K562 (cell line): ENCODE data around the gene CAPZB. TPM values are rescaled to one million over a fixed set of nuclear protein-coding genes. Genes with fewer than 3 reads are reported as not detected.

Source experiments
- ARNT ChIP-seq, 2 experiments: fragments of 450-650 bp; IDR thresholded peaks; 2 replicates each; pipeline ENCODE4 v1.6.1; 2016; ENCODE audit warnings: mild to moderate bottlenecking in 1 of 2
- BRCA1 ChIP-seq, 2 experiments: fragments of 450-650 bp in 1 of 2; sonication (generic) in 1 of 2; formaldehyde crosslinking in 1 of 2; IDR thresholded peaks; 2 replicates each; pipeline versions ENCODE4 v1.5.0 to v1.6.1; 2017 to 2020; ENCODE audit warnings: mild to moderate bottlenecking in 1 of 2, missing genetic modification reagents in 1 of 2
- CAMTA2 ChIP-seq: fragments of 250-450 bp; sonication (Bioruptor Pico); conservative IDR thresholded peaks from 2 replicates; pipeline ENCODE4 v1.5.1; 2022
- CBX3 ChIP-seq, 2 experiments: IDR thresholded peaks; 1 replicate in 1 of 2; 2 replicates in 1 of 2; pipeline ENCODE4 v1.6.1; 2012; ENCODE audit warnings: inconsistent platforms in 2 of 2, low read length in 2 of 2, borderline replicate concordance in 1 of 2, control low read depth in 1 of 2
- CREB3 ChIP-seq: fragments of 450-650 bp; conservative IDR thresholded peaks from 2 replicates; pipeline ENCODE4 v1.6.1; 2016; ENCODE audit warnings: missing genetic modification characterization, low read depth, mild to moderate bottlenecking, missing compliant biosample characterization, moderate library complexity
- CSDE1 ChIP-seq, 2 experiments: fragments of 450-650 bp; IDR thresholded peaks; 2 replicates each; pipeline ENCODE4 v1.6.1; 2016; ENCODE audit warnings: mild to moderate bottlenecking in 1 of 2
- ELF2 ChIP-seq: fragments of 250-450 bp; sonication (Bioruptor Pico); IDR thresholded peaks from 2 replicates; pipeline ENCODE4 v1.5.0; 2021; ENCODE audit warnings: mild to moderate bottlenecking
- ELF4 ChIP-seq: fragments of 450-650 bp; formaldehyde crosslinking; IDR thresholded peaks from 2 replicates; pipeline ENCODE4 v1.4.0; 2022; ENCODE audit warnings: missing genetic modification characterization
- FOXO4 ChIP-seq: fragments of 450-650 bp; formaldehyde crosslinking; IDR thresholded peaks from 2 replicates; pipeline ENCODE4 v1.4.0; 2020; ENCODE audit warnings: mild to moderate bottlenecking, moderate library complexity
- KAT8 ChIP-seq: fragments of 450-650 bp; IDR thresholded peaks from 2 replicates; pipeline ENCODE4 v1.6.1; 2016; ENCODE audit warnings: low read depth, mild to moderate bottlenecking
- KLF1 ChIP-seq: fragments of 450-650 bp; IDR thresholded peaks from 2 replicates; pipeline ENCODE4 v1.6.1; 2016; ENCODE audit warnings: missing genetic modification characterization, missing compliant biosample characterization
- NONO ChIP-seq, 2 experiments: fragments of 200-400 bp in 1 of 2; fragments of 450-650 bp in 1 of 2; formaldehyde crosslinking in 1 of 2; IDR thresholded peaks; 2 replicates each; pipeline ENCODE4 v1.6.1; 2017; ENCODE audit warnings: low read depth in 2 of 2, mild to moderate bottlenecking in 2 of 2, moderate library complexity in 2 of 2, low read length in 1 of 2
- NR1H2 ChIP-seq: sonication (generic); formaldehyde crosslinking; IDR thresholded peaks from 2 replicates; pipeline ENCODE4 v1.4.0; 2020; ENCODE audit warnings: mild to moderate bottlenecking, missing genetic modification reagents
- PYGO2 ChIP-seq: fragments of 450-650 bp; IDR thresholded peaks from 2 replicates; pipeline ENCODE4 v1.6.1; 2016; ENCODE audit warnings: mild to moderate bottlenecking, missing genetic modification characterization, moderate library complexity, missing compliant biosample characterization
- RBM22 ChIP-seq: fragments of 200-400 bp; formaldehyde crosslinking; IDR thresholded peaks from 2 replicates; pipeline ENCODE4 v1.6.1; 2018; ENCODE audit warnings: low read length, low read depth; ENCODE audit not compliant: poor library complexity, severe bottlenecking
- SIN3B ChIP-seq: fragments of 450-650 bp; IDR thresholded peaks from 2 replicates; pipeline ENCODE4 v1.6.1; 2017; ENCODE audit warnings: low read depth, mild to moderate bottlenecking, moderate library complexity
- SMARCA5 ChIP-seq: fragments of 450-650 bp; IDR thresholded peaks from 2 replicates; pipeline ENCODE4 v1.6.1; 2016
- STAT5A ChIP-seq: IDR thresholded peaks from 2 replicates; pipeline ENCODE4 v1.6.1; 2012; ENCODE audit warnings: low read length, inconsistent platforms, borderline replicate concordance
- WHSC1 ChIP-seq: IDR thresholded peaks from one replicate; pipeline ENCODE4 v1.6.1; 2012; ENCODE audit warnings: low read length, control low read depth, inconsistent platforms
- XRCC4 ChIP-seq: IDR thresholded peaks from one replicate; pipeline ENCODE4 v1.6.1; 2011; ENCODE audit not compliant: insufficient read depth, insufficient read length; ENCODE audit errors: extremely low read depth
- ZNF197 ChIP-seq: fragments of 200-800 bp; sonication (Bioruptor generic); IDR thresholded peaks from 2 replicates; pipeline ENCODE4 v1.6.1; 2016; ENCODE audit warnings: low read depth, missing genetic modification characterization, missing compliant biosample characterization
- ZNF3 ChIP-seq: fragments of 250-450 bp; sonication (Bioruptor Pico); IDR thresholded peaks from 2 replicates; pipeline ENCODE4 v1.5.0; 2021; ENCODE audit warnings: mild to moderate bottlenecking, moderate library complexity
- polyA plus RNA-seq, 8 experiments: library from polyadenylated mRNA; depleted of rRNA in 4 of 8; stranded (reverse) in 5 of 8; unstranded in 3 of 8; fragments of >200 nt; fragmentation: Nextera tagmentation in 2 of 8; fragmentation: Illumina TruSeq in 1 of 8; extraction: Ambion mirVana in 2 of 8; extraction: Trizol in 1 of 8; gene quantifications; 2 replicates each; pipeline versions ENCODE4 v1.2.1 to v1.2.3, GENCODE V29; 2011 to 2014; ENCODE audit warnings: inconsistent platforms in 1 of 8, missing spikeins in 1 of 8
- total RNA-seq, 7 experiments: library from RNA; depleted of rRNA in 6 of 7; stranded (reverse); fragments of >200 nt in 6 of 7; fragmentation: Illumina TruSeq in 2 of 7; extraction: Trizol in 2 of 7; gene quantifications; 2 replicates each; pipeline versions ENCODE4 v1.2.1 to v1.2.3, GENCODE V29; 2011 to 2021; ENCODE audit warnings: low replicate concordance in 1 of 7

Gene CAPZB
- total and polyA plus RNA-seq, 9 of the 15 experiments (the other 6 are each of a cell fraction or from before 2014, with no cell fraction given), result 57.6 to 297 (median 125) TPM

GRCh38 chr1:19407494-19408096 is 77.7 kb downstream of the CAPZB start (continued):
- TF ChIP-seq PYGO2 (tag), result no peak
- peak; percentile 39; the same call in 1 of the 2 replicates for TF ChIP-seq STAT5A
- 0 out of 4 replicates have a peak, but pooled peaks of 1 of the 2 experiments have one; percentile 30 for TF ChIP-seq NONO (IDR thresholded peaks at IDR 0.05; ENCODE audit: low read depth in 2 of 2, low read length in 1 of 2)
- no peak for TF ChIP-seq ZNF197 (CRISPR knock-in tag)
- TF ChIP-seq NR1H2, result no peak
- no peak for TF ChIP-seq SMARCA5
- no peak for TF ChIP-seq ZNF3 (CRISPR knock-in tag)
- no peak for TF ChIP-seq RBM22
- TF ChIP-seq CSDE1 (IDR thresholded peaks at IDR 0.05), result no peak
- no peak for TF ChIP-seq KLF1 (tag)
- TF ChIP-seq BRCA1 (IDR thresholded peaks at IDR 0.05), result no peak
- no peak for TF ChIP-seq BRCA1 (CRISPR knock-in tag; IDR thresholded peaks at IDR 0.05)
- TF ChIP-seq ELF4 (CRISPR knock-in tag), result no peak
- no peak for TF ChIP-seq CREB3 (tag)
- no peak for TF ChIP-seq ELF2
- TF ChIP-seq CBX3 (IDR thresholded peaks at IDR 0.05; ENCODE audit: borderline replicate concordance in 1 of 2, low read length in 2 of 2), result no peak
- no peak for TF ChIP-seq XRCC4
- TF ChIP-seq SIN3B, result no peak
- TF ChIP-seq KAT8, result no peak
- no peak for TF ChIP-seq WHSC1
- no peak for TF ChIP-seq CAMTA2 (CRISPR knock-in tag)
- TF ChIP-seq FOXO4 (CRISPR knock-in tag), result no peak
- TF ChIP-seq ARNT (IDR thresholded peaks at IDR 0.05), result 0 out of 4 replicates have a peak, but pooled peaks of 1 of the 2 experiments have one; percentile 40
